ENCODE results near the gene MFAP3. TPM values are rescaled to one million over a fixed set of nuclear protein-coding genes. Genes with fewer than 3 reads are reported as not detected.
A peak's percentile ranks its signal among the peaks of the same experiment; 100 is the strongest.

MFAP3 gene
- total and polyA plus RNA-seq, 2 donors (not counting 3 experiments of a cell fraction or from before 2014, with no cell fraction given): 19.5 to 35.3 TPM

DNA sequence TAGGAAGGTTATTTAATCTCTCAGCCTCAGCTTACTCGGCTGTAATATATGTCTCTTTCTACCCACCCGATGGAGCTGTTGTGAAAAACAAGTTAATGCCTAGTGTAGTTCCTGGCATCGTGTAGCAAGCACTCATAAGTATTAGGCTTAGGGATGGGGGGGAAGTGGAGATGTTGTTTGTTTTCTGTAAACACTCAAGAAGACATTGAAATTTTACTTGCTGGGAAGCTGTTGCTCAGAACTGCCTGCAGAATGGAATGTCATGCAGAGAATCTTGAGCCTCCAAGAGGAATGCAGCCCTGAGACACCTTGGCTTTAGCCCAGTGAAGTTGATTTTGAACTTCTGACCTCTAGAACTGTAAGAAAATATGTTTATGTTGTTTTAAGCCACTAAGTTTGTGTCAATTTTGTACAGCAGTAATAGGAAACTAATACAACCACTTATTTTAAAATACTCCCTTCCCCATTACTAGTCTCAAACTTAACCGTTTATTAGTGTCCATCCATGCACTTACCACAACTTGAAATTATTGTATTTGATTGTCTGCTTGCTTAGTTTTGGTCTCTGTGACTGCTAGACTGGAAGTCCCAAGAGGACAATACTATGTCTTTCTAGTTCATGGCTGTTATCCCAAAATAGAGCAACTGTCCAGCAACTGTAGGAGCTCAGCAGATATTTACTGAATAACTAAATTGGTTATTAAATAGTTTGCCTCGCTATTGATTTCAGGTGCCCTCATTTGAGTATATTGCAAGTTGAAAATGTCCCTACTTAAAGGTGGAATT lies 53.8 kb downstream of the MFAP3 start:
- TF ChIP-seq GATA2 (IDR thresholded peaks at IDR 0.05; ENCODE audit: insufficient read depth, insufficient read length, low read depth, low read length) (no peak), POLR2A (IDR thresholded peaks at IDR 0.05; ENCODE audit: low read depth, low read length) (no peak), EZH2 (IDR thresholded peaks at IDR 0.05; ENCODE audit: borderline replicate concordance, low read depth, low read length, severe bottlenecking) (no peak), POLR2AphosphoS5 (IDR thresholded peaks at IDR 0.05; ENCODE audit: insufficient read depth, low read depth, low read length) (no peak), FOS (IDR thresholded peaks at IDR 0.05; ENCODE audit: borderline replicate concordance, insufficient read depth, low read length) (no peak), JUN (IDR thresholded peaks at IDR 0.05; ENCODE audit: borderline replicate concordance, insufficient read depth, insufficient read length, low read depth) (no peak), MYC (IDR thresholded peaks at IDR 0.05; ENCODE audit: low read depth, low read length) (no peak)
- TF ChIP-seq, protein P1, sequence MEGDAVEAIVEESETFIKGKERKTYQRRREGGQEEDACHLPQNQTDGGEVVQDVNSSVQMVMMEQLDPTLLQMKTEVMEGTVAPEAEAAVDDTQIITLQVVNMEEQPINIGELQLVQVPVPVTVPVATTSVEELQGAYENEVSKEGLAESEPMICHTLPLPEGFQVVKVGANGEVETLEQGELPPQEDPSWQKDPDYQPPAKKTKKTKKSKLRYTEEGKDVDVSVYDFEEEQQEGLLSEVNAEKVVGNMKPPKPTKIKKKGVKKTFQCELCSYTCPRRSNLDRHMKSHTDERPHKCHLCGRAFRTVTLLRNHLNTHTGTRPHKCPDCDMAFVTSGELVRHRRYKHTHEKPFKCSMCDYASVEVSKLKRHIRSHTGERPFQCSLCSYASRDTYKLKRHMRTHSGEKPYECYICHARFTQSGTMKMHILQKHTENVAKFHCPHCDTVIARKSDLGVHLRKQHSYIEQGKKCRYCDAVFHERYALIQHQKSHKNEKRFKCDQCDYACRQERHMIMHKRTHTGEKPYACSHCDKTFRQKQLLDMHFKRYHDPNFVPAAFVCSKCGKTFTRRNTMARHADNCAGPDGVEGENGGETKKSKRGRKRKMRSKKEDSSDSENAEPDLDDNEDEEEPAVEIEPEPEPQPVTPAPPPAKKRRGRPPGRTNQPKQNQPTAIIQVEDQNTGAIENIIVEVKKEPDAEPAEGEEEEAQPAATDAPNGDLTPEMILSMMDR (IDR thresholded peaks at IDR 0.05; ENCODE audit: extremely low read depth in 1 of 2, insufficient read depth in 1 of 2, low read depth in 1 of 2, low read length in 2 of 2): no peak
- TF ChIP-seq, protein P2, sequence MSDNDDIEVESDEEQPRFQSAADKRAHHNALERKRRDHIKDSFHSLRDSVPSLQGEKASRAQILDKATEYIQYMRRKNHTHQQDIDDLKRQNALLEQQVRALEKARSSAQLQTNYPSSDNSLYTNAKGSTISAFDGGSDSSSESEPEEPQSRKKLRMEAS (IDR thresholded peaks at IDR 0.05; ENCODE audit: insufficient read depth, insufficient read length): no peak
- Histone ChIP-seq H3K36me3 (ENCODE audit: control insufficient read depth in 2 of 2, extremely low read depth in 1 of 2, insufficient read depth in 2 of 2, low read length in 2 of 2) (no peaks in the 10 kb centered on the region), H3K4me1 (ENCODE audit: control insufficient read depth, extremely low read depth, insufficient read depth, low read length) (no peaks in the 10 kb centered on the region), H3K4me3 (replicated peaks in 1 of 3; ENCODE audit: insufficient read depth in 1 of 3, low read depth in 1 of 3, low read length in 3 of 3) (no peak overlapping the region), H3K27me3 (ENCODE audit: control insufficient read depth in 2 of 2, insufficient read depth in 2 of 2, low read length in 2 of 2) (peaks cover 4 to 9% of the 10 kb centered on the region in 2 experiments), H3K9me3 (replicated peaks; ENCODE audit: control insufficient read depth, insufficient read depth, low read length) (no peaks in the 10 kb centered on the region), H4K20me1 (replicated peaks; ENCODE audit: control insufficient read depth, extremely low read depth, insufficient read depth, low read length) (no peaks in the 10 kb centered on the region), H3K9ac (replicated peaks; ENCODE audit: extremely low read depth, insufficient read depth, low read length) (no peak overlapping the region), H3K4me2 (ENCODE audit: insufficient read depth, low read length) (no peak overlapping the region), H3K9me1 (replicated peaks; ENCODE audit: control insufficient read depth, extremely low read depth, insufficient read depth, low read length) (no peaks in the 10 kb centered on the region), H3K79me2 (ENCODE audit: control insufficient read depth, insufficient read depth, low read length) (no peaks in the 10 kb centered on the region), H2AFZ (ENCODE audit: low read depth, low read length) (no peak overlapping the region), H3K27ac (ENCODE audit: insufficient read depth, low read depth, low read length) (no peak overlapping the region)
- peak; percentile 11 for DNase-seq (ENCODE audit: low read depth, low spot score)
- intact Hi-C loops (cut with micrococcal nuclease): no loop called here
- ChIA-PET CTCF (interaction anchor here (0.6 to 1.9 kb wide), 3 partner anchors 11 to 20 kb away, joined by 3 to 5 read pairs (median 3); no protein-coding TSS in a partner anchor), POLR2A (no interaction called here)
- dilution Hi-C loops (cut with MboI; ENCODE audit: extremely low pct_ligation_motif_present, low sequenced_read_pairs): no loop called here
- no peak for FAIRE-seq
- BruUV-seq (replicated peaks): no TSS peak
